OCI-LY1 (cell line): ENCODE data around the gene TMEM109.

Experiments used
- H2AFZ ChIP-seq: fragments of 200-600 bp; sonication (generic), shearing (Covaris generic); 2 replicates; pipeline ENCODE4 v1.6.0; 2014; ENCODE audit warnings: antibody characterized with exemption, mild to moderate bottlenecking, low read length
- H3F3A ChIP-seq: fragments of 200-600 bp; sonication (generic), shearing (Covaris generic); 2 replicates; pipeline ENCODE4 v1.6.0; 2014; ENCODE audit warnings: mild to moderate bottlenecking, antibody characterized with exemption, low read length, moderate library complexity; ENCODE audit not compliant: insufficient read depth
- H3K27ac ChIP-seq: fragments of 200-600 bp; sonication (generic); 2 replicates; pipeline ENCODE4 v1.5.1; 2014; ENCODE audit warnings: low read length, mixed run types, mild to moderate bottlenecking, low read depth; ENCODE audit not compliant: poor library complexity, severe bottlenecking
- H3K27me3 ChIP-seq: fragments of 200-600 bp; sonication (generic); 2 replicates; pipeline ENCODE4 v1.6.0; 2014; ENCODE audit warnings: antibody characterized with exemption, mild to moderate bottlenecking, low read length, moderate library complexity; ENCODE audit not compliant: insufficient read depth
- H3K36me3 ChIP-seq: fragments of 200-600 bp; sonication (generic); 2 replicates; pipeline ENCODE4 v1.6.1; 2014; ENCODE audit warnings: mild to moderate bottlenecking, antibody characterized with exemption, low read length, moderate library complexity, mixed read lengths; ENCODE audit not compliant: insufficient read depth
- H3K4me1 ChIP-seq: fragments of 200-600 bp; sonication (generic); 2 replicates; pipeline ENCODE4 v1.5.1; 2014; ENCODE audit warnings: mild to moderate bottlenecking, low read length, moderate library complexity; ENCODE audit not compliant: insufficient read depth, severe bottlenecking
- H3K4me2 ChIP-seq: fragments of 200-600 bp; sonication (generic), shearing (Covaris generic); 2 replicates; pipeline ENCODE4 v1.6.1; 2014; ENCODE audit warnings: low read length
- H3K4me3 ChIP-seq: fragments of 200-600 bp; sonication (generic); 2 replicates; pipeline ENCODE4 v1.5.1; 2014; ENCODE audit warnings: low read length, low read depth, mild to moderate bottlenecking, mixed read lengths; ENCODE audit not compliant: poor library complexity, severe bottlenecking
- H3K79me2 ChIP-seq: fragments of 200-600 bp; shearing (Covaris generic); 2 replicates; pipeline ENCODE4 v1.6.1; 2016; ENCODE audit warnings: mixed run types, low read length, mixed read lengths; ENCODE audit not compliant: insufficient read depth
- H3K9ac ChIP-seq: fragments of 200-600 bp; sonication (generic), shearing (Covaris generic); 2 replicates; pipeline ENCODE4 v1.6.1; 2014; ENCODE audit warnings: mild to moderate bottlenecking, low read length, mixed read lengths
- H3K9me2 ChIP-seq: fragments of 200-600 bp; sonication (generic), shearing (Covaris generic); 2 replicates; pipeline ENCODE4 v1.6.1; 2014; ENCODE audit warnings: low read depth, mild to moderate bottlenecking, low read length, mixed read lengths
- H3K9me3 ChIP-seq: fragments of 200-600 bp; shearing (Covaris generic); 2 replicates; pipeline ENCODE4 v1.6.1; 2014; ENCODE audit warnings: low read length, mixed read lengths
- H4K20me1 ChIP-seq: fragments of 200-600 bp; sonication (generic), shearing (Covaris generic); 2 replicates; pipeline ENCODE4 v1.6.0; 2016; ENCODE audit warnings: mild to moderate bottlenecking, low read length; ENCODE audit not compliant: insufficient read depth
- CTCF ChIP-seq: fragments of 200-600 bp; sonication (generic), shearing (Covaris generic); IDR thresholded peaks from 2 replicates; pipeline ENCODE4 v1.5.1; 2017; ENCODE audit warnings: mild to moderate bottlenecking, antibody characterized with exemption, low read length, moderate library complexity, mixed read lengths
- EZH2 ChIP-seq: fragments of 200-600 bp; sonication (generic), shearing (Covaris generic); IDR thresholded peaks from 2 replicates; pipeline ENCODE4 v1.8.0; 2017; ENCODE audit warnings: borderline replicate concordance, mixed run types, mild to moderate bottlenecking, antibody characterized with exemption, low read length, moderate library complexity, mixed read lengths

TMEM109 gene

GRCh38 chr11:60921259-60921658 lies 7.3 kb downstream of the TMEM109 start:
- Histone ChIP-seq H3K9me2 (no peaks in the 10 kb centered on the region), H3K9ac (no peak overlapping the region), H3K27ac (no peak overlapping the region), H3K9me3 (no peaks in the 10 kb centered on the region), H3K4me3 (no peak overlapping the region), H3K4me2 (no peak overlapping the region), H3K79me2 (peaks cover 7% of the 10 kb centered on the region; the same call in 1 of the 2 replicates), H3K27me3 (0 out of 2 replicates have a peak, but pooled peaks cover 4% of the 10 kb centered on the region), H3F3A (no peaks in the 10 kb centered on the region), H3K36me3 (peaks cover 60% of the 10 kb centered on the region), H4K20me1 (no peaks in the 10 kb centered on the region), H2AFZ (no peak overlapping the region), H3K4me1 (peaks cover 23% of the 10 kb centered on the region)
- TF ChIP-seq CTCF (no peak), EZH2 (no peak)

GRCh38 chr11:60921777-60922335 lies 7.9 kb downstream of the TMEM109 start:
- H3K9me2 ChIP-seq: no peaks in the 10 kb centered on the region
- H4K20me1 ChIP-seq: no peaks in the 10 kb centered on the region
- H3K27me3 ChIP-seq: 0 out of 2 replicates have a peak, but pooled peaks cover 4% of the 10 kb centered on the region
- peaks cover 23% of the 10 kb centered on the region for H3K4me1 ChIP-seq
- H3K4me2 ChIP-seq: no peak overlapping the region
- H3K79me2 ChIP-seq: peaks cover 5% of the 10 kb centered on the region; the same call in 1 of the 2 replicates
- H3K9me3 ChIP-seq: no peaks in the 10 kb centered on the region
- no peak overlapping the region for H3K27ac ChIP-seq
- no peak overlapping the region for H3K4me3 ChIP-seq
- H3F3A ChIP-seq: no peaks in the 10 kb centered on the region
- no peak overlapping the region for H2AFZ ChIP-seq
- H3K9ac ChIP-seq: no peak overlapping the region
- TF ChIP-seq CTCF: no peak
- TF ChIP-seq EZH2: no peak
- H3K36me3 ChIP-seq: peaks cover 57% of the 10 kb centered on the region

GRCh38 chr11:60922906-60923305 lies 8.9 kb downstream of the TMEM109 start:
- Histone ChIP-seq H3F3A (no peaks in the 10 kb centered on the region), H3K36me3 (peaks cover 50% of the 10 kb centered on the region), H3K27ac (no peak overlapping the region), H3K4me3 (no peak overlapping the region), H3K79me2 (no peaks in the 10 kb centered on the region), H3K9ac (no peak overlapping the region), H3K4me2 (no peak overlapping the region), H3K9me2 (no peaks in the 10 kb centered on the region), H3K9me3 (no peaks in the 10 kb centered on the region), H3K27me3 (0 out of 2 replicates have a peak, but pooled peaks cover 4% of the 10 kb centered on the region), H4K20me1 (no peaks in the 10 kb centered on the region), H3K4me1 (peaks cover 23% of the 10 kb centered on the region), H2AFZ (no peak overlapping the region)
- TF ChIP-seq CTCF (no peak), EZH2 (no peak)
